Sigmoid colon (tissue), 7 donors: ENCODE results near the gene ANAPC4. TPM values are rescaled to one million over a fixed set of nuclear protein-coding genes. Genes with fewer than 3 reads are reported as not detected.

Experiments used
- DNase-seq: peaks from one replicate; pipeline ENCODE4 v3.0.0-alpha.2; 2019
- H3K27ac ChIP-seq, 4 donors: fragments of 200-600 bp; sonication (generic); one replicate each; pipeline ENCODE4 v1.5.1; 2016 to 2019; ENCODE audit warnings: mild to moderate bottlenecking in 1 of 4
- H3K27me3 ChIP-seq, 3 donors: fragments of 200-600 bp; sonication (generic); one replicate each; pipeline ENCODE4 v1.5.1; 2019; ENCODE audit warnings: mild to moderate bottlenecking in 1 of 3
- H3K36me3 ChIP-seq, 4 donors: fragments of 200-600 bp; sonication (generic); one replicate each; pipeline ENCODE4 v1.5.1; 2016 to 2019
- H3K4me1 ChIP-seq, 4 donors: fragments of 200-600 bp; sonication (generic); one replicate each; pipeline ENCODE4 v1.5.1; 2017 to 2019
- H3K4me3 ChIP-seq, 4 donors: fragments of 200-600 bp; sonication (generic); one replicate each; pipeline ENCODE4 v1.5.1; 2017 to 2019; ENCODE audit warnings: mild to moderate bottlenecking in 2 of 4, moderate library complexity in 1 of 4
- H3K9me3 ChIP-seq, 4 donors: fragments of 200-600 bp in 3 of 4; sonication (generic) in 3 of 4; one replicate each; pipeline versions ENCODE4 v1.5.1 to v1.6.1; 2013 to 2019
- EP300 ChIP-seq, 4 donors: sonication (generic); formaldehyde crosslinking; IDR thresholded peaks; one replicate each; pipeline ENCODE4 v1.6.1; 2017; ENCODE audit warnings: antibody characterized with exemption in 4 of 4
- POLR2A ChIP-seq, 2 donors: fragments of 450-650 bp; IDR thresholded peaks; one replicate each; pipeline ENCODE4 v1.6.1; 2016; ENCODE audit warnings: antibody characterized with exemption in 2 of 2, mild to moderate bottlenecking in 2 of 2, moderate library complexity in 2 of 2
- POLR2AphosphoS5 ChIP-seq, 4 donors: sonication (generic); formaldehyde crosslinking; IDR thresholded peaks; one replicate each; pipeline ENCODE4 v1.6.1; 2017; ENCODE audit warnings: antibody characterized with exemption in 4 of 4
- WGBS, 2 donors: extraction: QIAGEN DNeasy Blood & Tissue Kit; methylation state at CpG; one replicate each; pipeline ENCODE4 v1.1.7; 2013; 5-methylcytosine and 5-hydroxymethylcytosine counted together
- intact Hi-C: fragments of 100-400 bp; cut with DNase I; formaldehyde crosslinking; loops from one replicate; pipeline ENCODE4 v1.15.1; 2023
- polyA plus RNA-seq, 3 donors: library from polyadenylated mRNA; stranded (reverse); fragments of 200-250 nt; gene quantifications; one replicate each; pipeline ENCODE4 v1.2.3, GENCODE V29; 2013
- total RNA-seq, 4 donors: library from RNA; depleted of rRNA; stranded (reverse); fragments of >200 nt; gene quantifications; one replicate each; pipeline ENCODE4 v1.1.0, GENCODE V29; 2016
- TF ChIP-seq, protein P1 (sequence below), 4 experiments: fragments of 450-650 bp in 3 of 4; fragments of 200-600 bp in 1 of 4; IDR thresholded peaks; one replicate each; pipeline ENCODE4 v1.5.1; 2016 to 2019; ENCODE audit warnings: antibody characterized with exemption in 4 of 4, mild to moderate bottlenecking in 3 of 4, moderate library complexity in 2 of 4
- donor health status: healthy with polysubstance abuse.
- donor health status: Bipolar disorder and iron deficiency.
- donor health status: healthy.

The ANAPC4 gene
- total and polyA plus RNA-seq, 7 donors: 8.8 to 75.1 (median 31.4) TPM

DNA sequence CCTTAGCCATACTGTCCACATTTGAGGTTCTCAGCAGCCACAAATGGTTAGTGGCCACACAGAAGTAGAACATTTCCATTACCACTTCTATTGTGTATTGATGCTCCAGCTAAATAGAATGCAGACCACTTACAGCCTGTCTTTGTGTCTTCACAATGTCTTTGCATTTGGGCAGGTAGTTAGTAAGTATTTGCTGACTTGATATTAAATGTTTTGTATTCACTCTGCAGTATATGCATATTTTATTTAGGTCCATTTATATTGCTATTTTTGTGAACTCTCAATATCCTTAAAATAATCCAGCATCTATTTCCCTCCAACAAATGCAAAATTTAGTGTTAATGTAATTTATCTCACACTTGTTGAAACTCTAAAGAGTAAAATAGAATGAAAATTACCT is 26.6 kb downstream of the ANAPC4 start:
- Histone ChIP-seq H3K4me3 (no peak overlapping the region), H3K36me3 (peaks cover 0 to 95% (median 41%) of the 10 kb centered on the region in 4 donors), H3K27ac (no peak overlapping the region), H3K27me3 (no peaks in the 10 kb centered on the region), H3K9me3 (no peaks in the 10 kb centered on the region), H3K4me1 (no peaks in the 10 kb centered on the region)
- DNase-seq: no peak
- intact Hi-C loops: no loop called here
- TF ChIP-seq POLR2A (IDR thresholded peaks at IDR 0.05) (no peak), POLR2AphosphoS5 (IDR thresholded peaks at IDR 0.05) (no peak), EP300 (IDR thresholded peaks at IDR 0.05) (no peak)
- TF ChIP-seq, protein P1, sequence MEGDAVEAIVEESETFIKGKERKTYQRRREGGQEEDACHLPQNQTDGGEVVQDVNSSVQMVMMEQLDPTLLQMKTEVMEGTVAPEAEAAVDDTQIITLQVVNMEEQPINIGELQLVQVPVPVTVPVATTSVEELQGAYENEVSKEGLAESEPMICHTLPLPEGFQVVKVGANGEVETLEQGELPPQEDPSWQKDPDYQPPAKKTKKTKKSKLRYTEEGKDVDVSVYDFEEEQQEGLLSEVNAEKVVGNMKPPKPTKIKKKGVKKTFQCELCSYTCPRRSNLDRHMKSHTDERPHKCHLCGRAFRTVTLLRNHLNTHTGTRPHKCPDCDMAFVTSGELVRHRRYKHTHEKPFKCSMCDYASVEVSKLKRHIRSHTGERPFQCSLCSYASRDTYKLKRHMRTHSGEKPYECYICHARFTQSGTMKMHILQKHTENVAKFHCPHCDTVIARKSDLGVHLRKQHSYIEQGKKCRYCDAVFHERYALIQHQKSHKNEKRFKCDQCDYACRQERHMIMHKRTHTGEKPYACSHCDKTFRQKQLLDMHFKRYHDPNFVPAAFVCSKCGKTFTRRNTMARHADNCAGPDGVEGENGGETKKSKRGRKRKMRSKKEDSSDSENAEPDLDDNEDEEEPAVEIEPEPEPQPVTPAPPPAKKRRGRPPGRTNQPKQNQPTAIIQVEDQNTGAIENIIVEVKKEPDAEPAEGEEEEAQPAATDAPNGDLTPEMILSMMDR (IDR thresholded peaks at IDR 0.05): no peak

- DNase-seq: no peak
- H3K27ac ChIP-seq: no peak overlapping the region
Measured at GRCh38 chr4:25405453-25405852, 28.4 kb downstream of the ANAPC4 start.

GRCh38 chr4:25406081-25406692 is 29.1 kb downstream of the ANAPC4 start:
- no peak for DNase-seq
- intact Hi-C loops: no loop called here
- WGBS, 2 donors: 85 to 98% methylated on average over 5 of the region's 5 CpGs
- Histone ChIP-seq H3K27ac (no peak overlapping the region), H3K4me3 (no peak overlapping the region), H3K4me1 (no peaks in the 10 kb centered on the region), H3K36me3 (peaks cover 0 to 98% (median 50%) of the 10 kb centered on the region in 4 donors), H3K27me3 (no peaks in the 10 kb centered on the region), H3K9me3 (no peaks in the 10 kb centered on the region)
- TF ChIP-seq EP300 (IDR thresholded peaks at IDR 0.05) (no peak), POLR2A (IDR thresholded peaks at IDR 0.05) (no peak), POLR2AphosphoS5 (IDR thresholded peaks at IDR 0.05) (no peak)
- TF ChIP-seq, protein P1 (IDR thresholded peaks at IDR 0.05): no peak

More at GRCh38 chr4:25405453-25405852, 28.4 kb downstream of the ANAPC4 start:
- intact Hi-C loops: no loop called here
- Histone ChIP-seq H3K36me3 (peaks cover 0 to 97% (median 49%) of the 10 kb centered on the region in 4 donors), H3K4me3 (no peak overlapping the region), H3K27me3 (no peaks in the 10 kb centered on the region), H3K9me3 (no peaks in the 10 kb centered on the region), H3K4me1 (no peaks in the 10 kb centered on the region)
- TF ChIP-seq POLR2A (IDR thresholded peaks at IDR 0.05) (no peak), EP300 (IDR thresholded peaks at IDR 0.05) (no peak), POLR2AphosphoS5 (IDR thresholded peaks at IDR 0.05) (no peak)
- TF ChIP-seq, protein P1 (IDR thresholded peaks at IDR 0.05): no peak
- 57 to 68% methylated on average over 2 of the region's 2 CpGs for WGBS, 2 donors

DNA sequence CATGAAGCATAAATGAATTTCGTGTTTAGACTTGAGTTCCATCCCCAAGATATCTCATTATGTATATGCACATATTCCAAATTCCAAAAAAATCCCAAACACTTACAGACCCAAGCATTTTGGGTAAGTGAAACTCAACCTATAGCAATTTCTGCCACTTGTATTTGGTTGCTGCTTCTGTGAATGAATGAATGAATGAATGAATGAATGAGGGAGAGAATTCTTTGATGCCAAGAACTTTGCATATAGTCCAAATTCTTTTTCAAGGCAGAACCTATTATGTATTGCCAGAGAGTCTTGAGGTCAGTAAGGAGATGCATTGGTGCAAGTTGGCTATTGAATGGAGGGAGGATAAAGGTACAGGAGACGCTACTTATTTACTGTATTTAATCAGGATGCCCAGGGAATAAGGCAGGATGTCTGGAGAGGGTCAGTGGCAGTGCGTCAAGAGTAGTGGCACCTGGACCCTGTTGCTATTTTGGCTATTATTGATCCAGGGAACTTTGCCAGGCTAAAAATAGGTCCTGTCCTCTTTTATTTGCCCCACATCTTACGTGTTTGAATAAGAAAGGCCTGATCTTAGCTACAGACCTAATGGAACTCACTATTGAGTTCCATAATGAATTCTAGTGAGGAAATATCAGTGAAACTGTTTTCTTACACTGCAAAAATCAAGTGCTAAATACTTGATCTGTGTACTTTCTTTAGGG is 33.9 kb downstream of the ANAPC4 start:
- Histone ChIP-seq H3K27me3 (no peaks in the 10 kb centered on the region), H3K4me1 (peaks cover 0 to 14% (median 2%) of the 10 kb centered on the region in 4 donors), H3K36me3 (peaks cover 7 to 98% (median 46%) of the 10 kb centered on the region in 4 donors), H3K27ac (no peak overlapping the region), H3K9me3 (no peaks in the 10 kb centered on the region), H3K4me3 (no peak overlapping the region)
- DNase-seq: no peak
- WGBS, 2 donors: 96 to 97% methylated on average over 4 of the region's 4 CpGs
- intact Hi-C loops: no loop called here
- TF ChIP-seq EP300 (IDR thresholded peaks at IDR 0.05) (no peak), POLR2AphosphoS5 (IDR thresholded peaks at IDR 0.05) (no peak), POLR2A (IDR thresholded peaks at IDR 0.05) (no peak)
- TF ChIP-seq, protein P1 (IDR thresholded peaks at IDR 0.05): no peak
